OCI-M1 (cell line): ENCODE measurements around the gene MIB2.
A peak's percentile ranks its signal among the peaks of the same experiment; 100 is the strongest.
"Not testable (repeated sequence)": the region's sequence is repeated elsewhere in the genome, so short reads cannot be mapped to it uniquely, and the experiment has no call there.

Experiments used
- DNase-seq: peaks from one replicate; lab custom pipeline; 2025; lab: John Stamatoyannopoulos, UW

The MIB2 gene

DNA sequence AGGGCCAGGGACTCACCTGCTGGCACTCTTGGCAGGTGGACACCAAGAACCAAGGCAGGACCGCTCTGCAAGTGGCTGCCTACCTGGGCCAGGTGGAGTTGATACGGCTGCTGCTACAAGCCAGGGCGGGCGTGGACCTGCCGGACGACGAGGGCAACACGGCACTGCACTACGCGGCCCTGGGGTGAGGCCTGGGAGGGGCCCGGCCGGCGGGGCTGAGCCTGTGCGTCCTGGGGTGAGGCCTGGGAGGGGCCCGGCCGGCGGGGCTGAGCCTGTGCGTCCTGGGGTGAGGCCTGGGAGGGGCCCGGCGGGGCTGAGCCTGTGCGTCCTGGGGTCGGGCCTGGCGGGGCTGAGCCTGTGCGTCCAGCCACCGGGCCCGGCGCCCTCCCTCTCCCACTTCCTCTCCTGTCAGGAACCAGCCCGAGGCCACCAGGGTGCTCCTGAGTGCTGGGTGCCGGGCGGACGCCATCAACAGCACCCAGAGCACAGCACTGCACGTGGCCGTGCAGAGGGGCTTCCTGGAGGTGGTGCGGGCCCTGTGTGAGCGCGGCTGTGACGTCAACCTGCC lies 12.0 kb downstream of the MIB2 start:
- DNase-seq: no peak

DNA sequence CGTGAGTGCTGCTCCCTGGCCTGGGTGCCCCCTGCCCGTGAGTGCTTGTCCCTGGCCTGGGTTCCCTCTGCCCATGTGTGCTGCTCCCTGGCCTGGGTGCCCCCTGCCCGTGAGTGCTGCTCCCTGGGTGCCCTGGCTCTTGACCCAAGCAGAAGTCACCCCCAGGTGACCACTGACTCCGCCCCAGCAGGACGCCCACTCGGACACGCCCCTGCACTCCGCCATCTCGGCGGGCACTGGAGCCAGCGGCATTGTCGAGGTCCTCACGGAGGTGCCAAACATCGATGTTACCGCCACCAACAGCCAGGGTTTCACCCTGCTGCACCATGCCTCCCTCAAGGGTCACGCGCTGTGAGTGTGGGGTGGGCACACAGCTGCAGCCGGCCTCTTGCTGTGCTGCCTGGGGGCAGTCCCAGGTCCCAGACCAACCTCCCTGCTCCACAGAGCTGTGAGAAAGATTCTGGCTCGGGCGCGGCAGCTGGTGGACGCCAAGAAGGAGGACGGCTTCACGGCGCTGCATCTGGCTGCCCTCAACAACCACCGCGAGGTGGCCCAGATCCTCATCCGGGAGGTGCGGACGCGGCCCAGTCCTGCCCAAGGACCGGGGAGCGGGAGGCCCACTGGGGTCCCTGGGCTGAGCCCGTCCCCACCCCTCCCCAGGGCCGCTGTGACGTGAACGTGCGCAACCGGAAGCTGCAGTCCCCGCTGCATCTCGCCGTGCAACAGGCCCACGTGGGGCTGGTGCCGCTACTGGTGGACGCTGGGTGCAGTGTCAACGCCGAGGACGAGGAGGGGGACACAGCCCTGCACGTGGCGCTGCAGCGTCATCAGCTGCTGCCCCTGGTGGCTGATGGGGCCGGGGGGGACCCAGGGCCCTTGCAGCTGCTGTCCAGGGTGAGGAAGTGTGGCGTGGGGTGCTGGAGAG lies 12.8 kb downstream of the MIB2 start:
- no peak for DNase-seq

DNA sequence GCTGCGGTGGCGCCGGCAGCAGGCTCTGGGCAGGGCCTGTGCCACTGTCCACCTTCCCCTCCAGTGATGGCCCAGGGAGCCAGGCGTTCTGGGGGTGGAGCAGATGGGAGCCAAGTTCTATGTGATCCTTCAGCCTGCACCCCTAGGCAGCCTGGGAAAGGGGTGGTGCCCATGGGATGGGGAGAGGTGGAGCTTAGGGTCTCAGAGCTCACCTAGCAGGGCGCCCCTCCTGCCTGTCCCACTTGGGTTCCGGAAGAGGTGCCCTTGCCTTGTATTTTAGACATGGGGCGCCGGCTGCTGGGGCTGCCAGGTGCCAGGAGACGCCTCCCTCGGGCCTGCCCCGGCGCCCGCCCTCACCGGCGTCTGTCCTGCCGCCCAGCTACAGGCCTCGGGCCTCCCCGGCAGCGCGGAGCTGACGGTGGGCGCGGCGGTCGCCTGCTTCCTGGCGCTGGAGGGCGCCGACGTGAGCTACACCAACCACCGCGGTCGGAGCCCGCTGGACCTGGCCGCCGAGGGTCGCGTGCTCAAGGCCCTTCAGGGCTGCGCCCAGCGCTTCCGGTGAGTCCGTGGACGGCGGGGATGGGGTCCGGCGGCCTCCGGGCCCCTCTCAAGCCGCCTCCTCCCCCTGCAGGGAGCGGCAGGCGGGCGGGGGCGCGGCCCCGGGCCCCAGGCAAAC lies 13.6 kb downstream of the MIB2 start:
- DNase-seq: no peak

DNA sequence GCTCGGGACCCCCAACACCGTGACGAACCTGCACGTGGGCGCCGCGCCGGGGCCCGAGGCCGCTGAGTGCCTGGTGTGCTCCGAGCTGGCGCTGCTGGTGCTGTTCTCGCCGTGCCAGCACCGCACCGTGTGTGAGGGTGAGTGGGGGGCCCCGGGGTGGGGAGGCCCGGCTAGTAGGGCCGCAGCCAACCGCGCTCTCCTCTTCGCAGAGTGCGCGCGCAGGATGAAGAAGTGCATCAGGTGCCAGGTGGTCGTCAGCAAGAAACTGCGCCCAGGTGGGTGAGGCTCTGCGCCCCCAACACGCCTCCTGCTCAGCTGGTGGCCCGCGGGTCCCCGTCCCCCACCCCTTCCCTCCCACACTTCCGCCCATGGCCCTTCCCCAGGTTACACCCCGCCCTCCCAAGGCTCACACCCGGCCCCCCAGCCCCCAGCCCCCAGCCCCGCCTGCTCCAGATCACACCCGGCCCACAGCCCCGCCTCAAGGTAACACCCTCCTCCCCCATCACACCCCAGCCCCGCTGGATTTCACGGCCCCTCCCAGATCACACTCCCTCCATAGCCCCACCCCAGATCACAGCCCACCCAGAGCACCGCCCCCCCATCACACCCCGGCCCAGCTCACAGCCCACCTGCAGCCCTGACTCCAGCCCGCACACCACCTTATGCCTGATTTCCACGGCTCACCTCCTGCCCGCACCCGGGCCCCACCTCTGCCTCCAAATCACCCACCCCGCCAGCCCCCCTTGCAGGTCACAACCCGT lies 14.3 kb downstream of the MIB2 start:
- no peak for DNase-seq

DNA sequence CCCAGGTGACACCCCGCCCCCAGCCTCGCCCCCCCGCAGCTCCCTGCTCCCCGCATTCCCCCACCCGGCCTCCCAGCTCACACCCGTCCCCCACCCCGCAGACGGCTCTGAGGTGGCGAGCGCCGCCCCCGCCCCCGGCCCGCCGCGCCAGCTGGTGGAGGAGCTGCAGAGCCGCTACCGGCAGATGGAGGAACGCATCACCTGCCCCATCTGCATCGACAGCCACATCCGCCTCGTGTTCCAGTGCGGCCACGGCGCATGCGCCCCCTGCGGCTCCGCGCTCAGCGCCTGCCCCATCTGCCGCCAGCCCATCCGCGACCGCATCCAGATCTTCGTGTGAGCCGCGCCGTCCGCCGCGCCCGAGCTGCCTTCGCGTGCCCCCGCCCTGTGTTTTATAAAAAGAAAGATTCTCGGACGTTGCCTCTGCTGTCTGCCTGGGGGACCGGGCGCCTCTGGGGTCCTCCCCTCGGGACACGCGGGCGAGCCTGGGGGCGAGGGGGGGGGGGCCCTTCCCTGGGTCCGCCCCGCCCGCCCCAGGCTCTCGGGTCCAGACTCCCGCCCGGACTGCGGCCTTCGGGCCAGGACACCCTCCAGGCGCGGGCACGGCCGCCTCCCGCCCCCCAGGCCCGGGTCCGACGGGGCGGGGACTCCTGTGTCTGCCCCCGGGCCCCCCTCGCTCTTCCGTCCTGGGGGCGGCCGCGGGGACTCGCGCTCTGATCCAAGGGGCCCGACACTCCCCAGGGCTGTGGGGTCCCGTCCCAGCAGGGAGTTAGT lies 15.1 kb downstream of the MIB2 start:
- DNase-seq: no peak

DNA sequence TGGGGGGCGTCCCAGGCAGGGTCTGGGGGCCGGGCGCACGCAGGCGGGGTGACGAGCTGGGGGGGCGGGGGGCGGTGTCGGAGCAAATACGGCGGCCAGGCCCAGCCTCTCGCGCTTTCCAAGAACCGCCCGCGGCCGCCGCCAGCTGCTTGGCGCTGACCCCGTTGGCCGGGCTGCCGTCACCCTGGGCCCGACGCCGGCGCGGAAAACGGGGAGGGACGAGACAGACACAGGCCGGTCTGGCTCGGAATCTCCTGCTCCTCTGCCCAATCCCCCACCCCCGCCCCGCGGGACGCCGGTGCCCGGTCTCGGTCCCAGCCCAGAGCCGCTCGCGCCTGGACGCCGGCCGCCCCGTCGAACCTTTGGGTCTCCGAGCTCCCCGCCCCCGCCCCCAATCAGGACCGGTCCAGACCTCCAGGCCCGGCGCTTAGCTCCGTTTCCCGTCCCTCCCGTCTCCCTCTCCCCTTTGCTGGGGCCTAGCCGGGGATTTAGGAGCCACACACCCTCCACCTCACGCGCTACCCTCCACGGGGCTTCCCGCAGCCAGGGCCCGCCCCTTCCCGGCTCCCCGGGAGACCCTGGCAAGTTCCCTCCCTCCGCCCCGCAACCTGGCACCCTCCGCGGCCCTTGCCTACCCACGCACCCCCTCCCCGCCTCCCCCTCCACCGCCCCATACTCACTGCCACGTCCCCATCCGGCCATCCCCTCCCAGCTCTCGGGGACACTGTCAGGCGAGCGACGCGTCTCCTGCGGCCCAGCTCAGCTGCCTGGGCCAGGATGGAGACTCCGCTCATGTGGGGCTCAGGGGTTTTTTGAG lies 15.9 kb downstream of the MIB2 start:
- DNase-seq: no peak

DNA sequence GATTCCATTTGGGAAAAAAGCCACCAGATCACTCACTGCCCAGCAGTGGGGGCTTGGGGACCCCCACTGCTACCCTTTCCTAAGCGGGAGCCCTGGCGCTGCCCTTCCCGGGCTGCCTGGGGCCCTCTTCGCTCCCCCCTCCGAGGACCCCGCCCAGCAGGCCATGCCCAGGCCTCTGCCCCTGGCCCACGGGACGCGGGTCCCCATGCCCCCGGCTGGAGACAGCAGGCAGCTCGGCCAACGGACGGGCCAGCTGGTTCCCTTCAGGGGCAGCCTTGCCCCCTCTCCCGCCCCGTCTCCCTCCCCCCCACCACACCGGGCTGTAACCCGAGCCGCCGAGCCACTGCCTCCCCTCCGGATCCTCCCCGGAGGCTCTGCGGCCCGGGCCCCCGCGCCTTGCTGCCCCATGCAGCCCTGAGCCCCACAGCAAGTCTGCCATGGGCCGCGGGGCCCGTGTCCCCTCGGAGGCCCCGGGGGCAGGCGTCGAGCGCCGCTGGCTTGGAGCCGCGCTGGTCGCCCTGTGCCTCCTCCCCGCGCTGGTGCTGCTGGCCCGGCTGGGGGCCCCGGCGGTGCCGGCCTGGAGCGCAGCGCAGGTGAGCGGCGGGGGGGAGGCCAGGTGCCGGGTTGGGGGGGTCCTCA lies 16.6 kb downstream of the MIB2 start, which contains the start of gene MMP23B:
TSS of gene MMP23B (plus strand) at position 392 of the 639 bp plus-strand sequence. CDS start at position 438, 46 bp downstream.
- DNase-seq: no peak

DNA sequence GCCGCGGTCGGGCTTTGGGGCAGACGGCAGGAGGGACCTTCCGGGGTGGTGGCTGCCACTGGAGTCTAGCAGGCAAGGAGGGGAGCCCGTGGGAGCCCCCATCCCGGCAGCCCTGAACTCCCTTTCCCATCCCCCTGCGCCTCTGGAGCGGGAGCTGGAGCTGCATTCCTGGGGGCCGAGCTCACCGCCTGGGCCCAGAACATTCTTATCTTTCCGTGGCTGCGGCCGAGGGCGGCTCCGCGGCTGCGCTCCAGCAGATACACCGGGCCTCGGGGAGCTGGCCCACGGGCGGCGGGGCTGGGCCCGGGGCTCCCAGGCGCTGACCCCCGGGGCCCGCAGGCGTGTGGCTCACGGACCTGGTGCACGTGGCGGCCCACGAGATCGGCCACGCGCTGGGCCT lies 18.1 kb downstream of the MIB2 start:
- not testable (repeated sequence) for DNase-seq

DNA sequence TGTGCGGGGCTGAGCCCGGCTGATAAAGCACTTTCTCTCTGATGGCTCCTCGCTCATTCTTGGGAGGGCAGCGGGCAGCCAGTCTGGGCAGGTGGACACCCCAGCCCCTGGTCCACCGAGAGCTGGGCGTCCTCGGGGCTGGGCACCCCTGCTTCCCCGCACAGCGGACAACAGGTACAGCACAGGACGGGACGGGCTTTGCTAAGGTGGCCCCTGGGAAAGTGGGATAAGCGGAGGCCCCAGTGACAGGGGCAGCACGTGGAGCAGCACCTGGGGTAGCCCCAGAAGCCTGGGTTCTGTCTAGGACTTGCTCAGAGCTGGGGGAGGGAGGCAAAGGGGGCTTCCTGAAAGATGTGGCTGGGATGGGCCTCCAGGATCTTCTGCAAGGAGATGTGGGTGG lies 19.3 kb downstream of the MIB2 start:
- DNase-seq: not testable (repeated sequence)

DNA sequence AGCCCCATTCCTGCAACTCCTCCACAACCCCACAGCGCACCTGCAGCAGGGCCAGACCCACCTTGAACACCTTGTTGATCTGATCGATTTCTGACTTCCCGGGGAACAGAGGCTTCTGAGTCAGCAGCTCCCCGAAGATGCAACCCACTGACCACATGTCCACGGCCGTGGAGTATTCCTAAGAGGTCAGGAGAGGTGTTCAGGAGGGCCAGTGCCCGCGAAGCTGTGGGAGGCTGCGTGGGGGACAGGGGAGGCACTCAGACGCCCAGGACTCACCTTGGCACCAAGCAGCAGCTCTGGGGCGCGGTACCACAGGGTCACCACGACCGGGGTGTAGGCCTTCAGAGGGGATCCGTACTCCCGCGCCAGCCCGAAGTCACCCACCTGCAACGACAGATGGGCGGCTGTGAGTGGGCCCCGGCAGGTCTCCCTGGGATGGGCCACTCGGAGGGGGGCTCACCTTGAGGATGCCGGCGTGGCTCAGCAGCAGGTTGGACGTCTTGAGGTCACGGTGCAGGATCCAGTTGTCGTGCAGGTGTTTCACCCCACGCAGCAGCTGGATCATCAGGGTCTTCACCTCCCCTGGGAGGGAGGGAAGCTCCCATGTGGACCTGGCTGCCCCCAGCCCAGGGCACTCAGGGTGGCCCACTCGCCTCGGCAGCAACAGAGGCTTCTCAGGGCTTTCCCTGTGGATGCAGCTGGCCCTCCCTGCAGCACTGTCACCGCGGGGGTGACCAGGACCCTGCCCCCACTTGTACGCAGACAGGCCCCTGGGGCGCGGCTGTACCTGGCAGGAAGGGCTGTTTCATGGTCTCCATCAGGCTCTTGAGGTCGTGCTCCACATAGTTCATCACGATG lies 21.6 kb downstream of the MIB2 start:
- not testable (repeated sequence) for DNase-seq

DNA sequence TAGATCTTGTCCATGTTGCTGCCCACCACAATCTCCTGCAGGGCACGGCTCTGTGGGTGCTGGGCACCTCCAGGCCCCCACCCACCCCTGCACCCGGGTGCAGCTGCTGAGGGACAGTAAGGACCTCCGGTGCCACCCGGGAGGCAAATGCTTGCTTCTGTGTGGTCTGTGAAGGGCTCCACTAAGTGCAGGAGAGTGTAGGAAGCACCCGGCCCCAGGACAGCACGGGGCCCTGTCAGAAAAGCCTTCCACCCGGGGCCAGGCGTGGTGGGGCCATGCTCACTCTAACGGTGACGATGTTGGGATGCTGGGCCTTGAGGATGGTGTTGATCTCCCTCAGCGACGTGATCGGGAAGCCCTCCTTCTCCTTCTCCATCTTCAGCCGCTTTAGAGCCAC lies 22.2 kb downstream of the MIB2 start:
- not testable (repeated sequence) for DNase-seq

DNA sequence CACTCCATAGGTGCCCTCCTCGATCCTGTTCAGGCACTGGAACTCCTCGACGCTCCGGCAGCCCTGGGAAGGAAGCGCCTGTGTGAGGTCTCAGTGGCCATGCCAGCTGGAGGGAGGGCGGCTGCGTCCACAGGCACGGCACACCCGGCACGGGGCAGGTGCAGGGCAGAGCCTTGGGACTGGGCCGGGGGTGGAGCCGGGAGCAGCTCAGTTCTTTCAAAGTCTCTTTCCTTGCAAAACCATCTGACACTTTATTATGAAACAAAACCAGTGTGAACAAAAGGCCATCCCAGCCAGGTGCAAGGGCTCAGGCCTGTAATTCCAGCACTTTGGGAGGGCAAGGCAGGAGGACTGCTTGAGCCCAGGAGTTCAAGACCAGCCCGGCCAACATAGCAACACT lies 23.2 kb downstream of the MIB2 start:
- not testable (repeated sequence) for DNase-seq

DNA sequence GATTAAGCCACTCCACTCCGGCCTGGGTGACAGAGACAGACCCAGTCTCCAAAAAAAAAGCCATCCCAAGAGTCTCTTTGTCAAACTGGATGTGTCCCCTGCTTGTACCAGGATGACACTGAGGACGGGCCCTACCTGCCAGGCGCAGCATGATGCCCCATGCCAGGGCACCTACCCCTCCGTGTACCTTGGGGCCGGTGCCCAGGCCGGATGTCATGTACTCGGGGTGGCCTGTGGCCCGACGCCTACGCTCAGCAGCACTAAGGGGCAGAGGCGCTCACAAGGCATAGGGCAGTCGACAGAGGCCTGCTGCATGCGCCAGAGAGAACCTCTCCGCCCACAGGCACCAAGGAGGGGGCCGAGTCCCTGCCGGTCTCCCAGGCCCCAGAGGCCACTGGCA lies 24.1 kb downstream of the MIB2 start:
- not testable (repeated sequence) for DNase-seq

DNA sequence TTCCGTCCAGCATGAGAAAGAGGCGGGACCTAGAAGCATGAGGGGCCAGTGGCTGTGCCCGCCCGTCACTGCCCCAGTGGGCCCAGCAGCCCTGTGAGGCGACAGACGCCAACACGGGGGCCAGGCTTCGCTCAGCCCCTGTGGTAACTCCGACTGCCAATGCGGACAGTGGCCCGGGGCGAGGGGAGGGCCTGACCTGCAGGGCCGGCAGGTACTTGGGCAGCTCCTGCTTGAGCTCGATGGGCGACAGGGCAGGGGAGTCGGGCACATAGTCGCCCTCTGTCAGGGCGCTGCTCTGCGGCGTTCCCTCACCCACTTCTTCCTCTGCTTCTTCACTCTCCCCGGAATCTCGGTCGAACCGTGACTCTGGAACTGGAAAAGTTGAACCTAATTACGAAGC lies 24.8 kb downstream of the MIB2 start:
- DNase-seq: not testable (repeated sequence)

DNA sequence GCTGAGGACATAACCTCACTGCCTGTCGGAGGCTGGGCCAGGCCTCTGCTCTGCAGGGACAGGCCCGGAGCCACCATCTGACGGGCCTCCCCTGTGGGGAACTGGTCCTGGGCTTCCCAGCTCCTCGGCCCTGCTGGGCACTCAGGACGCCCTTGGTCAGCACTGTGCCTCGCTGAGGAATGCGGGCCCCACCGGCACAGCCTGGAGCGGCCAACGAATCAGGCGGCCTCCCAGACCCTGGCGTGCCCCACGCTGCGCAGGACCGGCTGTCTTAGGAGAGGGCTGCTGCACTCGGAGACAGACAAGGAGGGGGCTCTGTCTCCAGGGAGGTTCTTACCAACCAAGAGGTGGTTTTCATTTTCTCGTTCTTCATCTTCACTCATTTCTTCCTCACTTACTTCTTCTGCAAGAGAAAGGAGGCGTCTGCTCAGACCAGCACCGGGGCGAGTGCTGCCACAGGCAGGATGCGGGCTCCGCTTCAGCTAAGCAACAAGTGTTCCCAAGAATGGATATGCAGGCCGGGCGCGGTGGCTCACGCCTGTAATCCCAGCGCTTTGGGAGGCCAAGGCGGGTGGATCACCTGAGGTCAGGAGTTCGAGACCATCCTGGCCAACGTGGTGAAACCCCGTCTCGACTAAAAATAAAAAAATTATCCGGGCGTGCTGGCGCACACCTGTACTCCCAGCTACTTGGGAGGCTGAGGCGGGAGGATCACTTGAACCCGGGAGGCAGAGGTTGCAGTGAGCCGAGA lies 25.6 kb downstream of the MIB2 start:
- DNase-seq: not testable (repeated sequence)

DNA sequence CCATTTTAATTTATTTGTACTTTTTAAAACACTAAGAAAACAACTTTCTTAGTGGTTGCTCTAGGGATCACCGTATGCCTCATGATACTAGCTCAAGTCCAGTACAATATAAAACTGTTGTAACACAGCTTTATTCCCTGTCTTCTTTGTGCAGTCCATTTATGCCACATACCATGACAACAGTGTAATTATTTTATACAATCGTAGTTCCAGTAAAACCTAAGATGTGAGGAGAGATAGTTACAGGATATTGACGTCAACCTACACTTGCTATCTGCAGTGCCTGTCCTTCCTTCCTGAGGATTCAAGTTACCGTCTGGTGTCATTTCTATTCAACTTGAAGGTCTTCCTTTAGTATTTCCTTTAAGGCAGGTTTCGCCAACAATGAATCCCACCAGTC lies 31.0 kb downstream of the MIB2 start:
- not testable (repeated sequence) for DNase-seq

DNA sequence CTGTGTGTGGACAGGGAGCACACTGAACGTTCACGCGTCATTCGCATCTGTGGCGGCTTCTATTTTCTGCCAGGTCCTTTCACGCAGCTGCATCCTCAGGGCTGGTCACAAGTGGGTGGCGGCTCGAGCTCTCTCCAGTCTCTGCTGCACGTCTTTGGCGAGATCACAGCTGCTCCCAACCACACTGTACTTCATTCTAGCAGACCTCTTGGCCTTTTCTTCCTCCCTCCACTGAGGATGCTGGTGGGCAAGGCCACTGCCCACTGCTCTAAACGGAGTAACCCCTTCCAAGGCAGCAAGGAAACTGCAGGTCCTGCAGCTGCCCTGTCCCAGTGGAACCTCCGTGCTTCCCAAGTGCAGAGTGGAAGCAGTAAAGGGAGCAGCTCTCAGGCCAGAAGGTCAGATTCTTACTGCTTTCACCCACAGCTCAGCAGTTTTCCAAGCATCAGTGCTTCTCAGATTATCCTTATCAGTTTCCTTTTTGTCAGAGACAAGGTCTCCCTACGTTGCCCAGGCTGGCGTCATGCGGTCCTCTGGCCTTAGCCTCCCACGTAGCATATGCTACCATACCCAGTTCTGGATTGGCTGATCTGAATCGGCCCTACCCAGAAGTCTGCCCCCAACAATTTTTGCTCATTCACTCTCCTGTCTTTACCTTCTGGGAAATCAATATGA lies 32.4 kb downstream of the MIB2 start:
- peak; percentile 96 for DNase-seq

DNA sequence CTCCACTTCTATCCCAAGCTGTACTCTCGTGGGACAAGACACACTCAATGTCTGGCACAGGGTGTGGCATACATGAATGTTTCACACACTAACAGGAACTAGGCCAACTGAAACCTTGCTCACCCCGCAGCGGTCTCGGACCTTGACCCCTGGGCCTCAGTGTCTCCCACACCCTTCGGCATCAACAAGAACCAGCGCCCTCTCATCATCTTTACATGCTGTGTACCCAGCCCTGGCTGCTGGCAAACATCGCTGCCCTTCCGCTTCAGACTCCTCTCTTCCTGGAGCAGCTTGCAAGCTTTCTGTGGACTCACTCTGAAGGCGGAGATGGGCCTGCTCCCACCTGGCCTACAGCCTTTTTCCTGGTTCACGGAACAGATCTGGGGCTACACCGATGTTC lies 33.0 kb downstream of the MIB2 start:
- not testable (repeated sequence) for DNase-seq
